Cardiac septum (tissue), 1 donor: ENCODE data around the gene NMNAT2. TPM values are rescaled to one million over a fixed set of nuclear protein-coding genes. Genes with fewer than 3 reads are reported as not detected.
"Not testable (repeated sequence)": the region's sequence is repeated elsewhere in the genome, so short reads cannot be mapped to it uniquely, and the experiment has no call there.

Experiments used
- DNase-seq: peaks from one replicate; pipeline ENCODE4 v3.0.0-alpha.2; 2020; ENCODE audit warnings: low spot score
- intact Hi-C: fragments of 100-400 bp; cut with DNase I; formaldehyde crosslinking; loops from one replicate; pipeline ENCODE4 v1.14.0; 2022
- total RNA-seq: library from RNA; stranded (reverse); fragmentation: NEBNext Ultra II Directional; extraction: Animal tissue kit (Norgen Biotek cat#: 25700); gene quantifications from one replicate; pipeline ENCODE4 v1.2.1, GENCODE V29; 2021
- donor health status: DM: no; HTN: no; CAD: no.

The NMNAT2 gene
- total RNA-seq, 1 donor from 2014 or later = 1.9 TPM

DNA sequence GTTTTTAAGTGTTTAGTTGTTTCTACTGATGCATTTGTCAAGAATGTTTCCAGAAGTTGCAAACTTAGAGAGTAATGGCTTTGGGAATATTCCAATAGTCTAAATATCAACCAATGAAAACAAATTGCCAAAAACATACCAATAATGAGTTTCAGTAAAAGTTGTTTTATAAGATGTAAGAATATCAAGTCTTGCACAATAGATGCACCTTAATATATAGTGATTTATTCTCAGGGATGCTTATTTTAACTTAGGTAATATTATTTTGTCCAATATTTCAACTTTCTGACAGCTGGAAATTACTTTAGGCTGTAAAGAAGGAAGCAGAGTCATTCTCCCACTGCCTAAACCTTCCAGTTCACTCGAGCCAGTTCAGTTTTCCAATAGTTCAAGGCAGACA lies 5.4 kb upstream of the NMNAT2 start:
- intact Hi-C loops = no loop called here

DNA sequence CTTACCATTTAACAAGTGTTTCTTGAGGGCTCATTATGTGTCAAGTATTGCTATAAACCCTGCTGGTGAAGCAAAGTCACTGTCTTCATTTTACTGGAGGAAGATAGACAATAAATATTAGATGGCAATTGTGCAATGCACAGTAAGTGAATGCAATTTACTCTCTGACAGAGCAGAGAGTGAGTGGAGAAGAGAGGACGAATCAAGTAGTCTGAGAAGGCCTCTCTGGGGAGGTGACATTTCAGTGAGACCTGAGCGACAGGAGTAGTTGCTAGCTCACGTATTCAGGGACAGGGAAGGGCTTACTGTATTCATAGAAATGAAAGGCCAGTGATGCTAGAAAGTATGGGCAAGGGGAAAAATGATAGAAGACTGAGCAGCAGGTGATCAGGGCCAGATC lies 1.2 kb upstream of the NMNAT2 start:
- DNase-seq = no peak
- intact Hi-C loops = no loop called here

More for the DNA sequence above, 5.4 kb upstream of the NMNAT2 start:
- DNase-seq = no peak

DNA sequence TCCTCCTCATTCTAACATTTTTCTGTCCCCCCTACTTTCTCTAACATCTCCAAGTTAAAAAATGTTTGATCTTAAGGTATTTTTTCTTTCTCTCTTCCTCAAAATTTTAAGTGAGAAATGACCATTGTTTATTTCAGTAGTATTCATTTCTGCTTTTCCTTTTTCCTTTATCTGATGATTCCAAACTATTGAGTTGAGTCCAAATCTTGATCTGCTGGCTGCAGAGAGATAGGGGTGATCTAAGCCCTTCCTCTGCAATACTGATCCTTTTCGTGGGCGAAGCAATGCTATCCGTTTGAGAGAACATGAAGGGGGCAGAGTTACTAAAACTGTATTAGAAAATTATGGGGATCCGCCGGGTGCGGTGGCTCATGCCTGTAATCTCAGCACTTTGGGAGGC lies 516 bp upstream of the NMNAT2 start:
- intact Hi-C loops = no loop called here
- no peak for DNase-seq

DNA sequence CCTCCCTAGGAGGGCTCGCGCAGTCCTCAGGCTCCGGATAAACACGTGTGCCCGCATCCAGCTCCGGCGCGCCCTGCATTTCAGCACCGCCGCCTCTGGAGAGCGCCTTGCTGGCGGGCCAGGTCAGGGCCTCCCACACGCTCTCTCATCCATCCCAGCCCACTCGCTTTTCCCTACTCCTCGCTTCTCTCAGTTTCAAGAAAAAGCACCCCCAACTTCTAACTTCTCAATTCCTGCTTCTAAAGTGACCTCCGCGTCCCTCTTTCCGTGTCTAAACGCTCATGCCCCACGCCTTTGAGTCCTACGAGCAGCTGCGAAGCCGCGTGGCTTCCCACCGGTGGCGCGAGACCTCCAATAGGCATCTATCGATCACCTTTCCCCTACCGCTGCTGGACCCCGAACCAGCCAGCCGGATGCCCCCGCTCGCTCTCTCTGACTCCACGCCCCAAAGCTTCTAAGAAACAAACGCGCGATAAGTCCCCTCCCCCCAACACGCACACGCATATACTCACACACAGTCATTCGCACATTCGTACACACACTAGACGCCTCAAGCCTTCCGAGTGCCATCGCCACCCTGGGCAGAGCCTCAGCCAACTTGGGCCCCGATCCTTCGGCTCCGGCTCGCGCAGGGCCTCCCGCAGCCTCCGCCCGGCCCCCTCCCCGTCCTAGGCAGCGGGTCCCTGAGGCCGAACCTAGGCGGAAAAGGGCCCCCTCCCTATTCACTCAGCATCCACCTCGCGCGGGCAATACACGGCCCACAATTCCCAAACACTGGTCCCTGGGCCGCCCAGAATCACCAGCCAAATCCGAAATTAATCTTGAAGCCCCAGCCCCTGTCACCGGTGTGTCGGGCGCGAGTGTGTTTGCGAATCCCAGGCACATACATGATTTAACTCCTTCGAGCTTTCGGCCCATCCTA lies 1.1 kb downstream of the NMNAT2 start:
- intact Hi-C loops = no loop called here

DNA sequence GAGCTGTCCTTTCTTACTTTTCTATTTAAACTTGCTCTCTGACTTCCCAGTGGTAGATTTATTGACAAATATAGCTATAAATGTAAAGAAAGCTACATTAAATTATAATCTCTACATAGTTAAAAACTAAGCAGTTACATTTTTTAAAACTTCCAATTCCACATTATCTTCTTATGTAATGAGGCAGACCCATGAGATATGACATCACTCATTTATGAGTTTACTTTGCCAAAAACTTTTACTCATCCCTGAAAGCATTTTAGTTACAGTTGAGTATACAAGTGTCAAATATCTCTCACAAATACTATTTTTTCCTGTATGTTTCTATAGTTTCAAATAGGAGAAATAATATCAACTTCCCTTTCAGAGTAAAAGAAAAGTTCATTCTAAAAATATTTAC lies 3.8 kb downstream of the NMNAT2 start:
- DNase-seq = no peak
- intact Hi-C loops = no loop called here

More for the DNA sequence above, 1.1 kb downstream of the NMNAT2 start:
- DNase-seq = peak; percentile 78

DNA sequence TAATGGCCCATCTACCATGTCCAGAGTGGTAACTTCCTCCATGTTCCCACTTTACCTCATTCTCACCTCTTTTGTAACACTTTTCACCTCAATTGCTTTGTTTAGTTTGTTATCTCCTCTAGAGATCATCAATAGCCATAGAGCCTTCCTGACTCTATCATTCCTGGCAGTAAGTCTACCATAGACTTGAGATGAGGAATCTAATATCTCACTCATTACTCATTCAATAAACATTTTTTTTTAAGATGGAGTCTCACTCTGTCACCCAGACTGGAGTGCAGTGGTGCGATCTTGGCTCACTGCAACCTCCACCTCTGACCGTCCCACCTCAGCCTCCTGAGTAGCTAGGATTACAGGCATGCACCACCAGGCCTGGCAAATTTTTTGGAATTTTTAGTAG lies 7.1 kb downstream of the NMNAT2 start:
- no peak for DNase-seq
- intact Hi-C loops = no loop called here

DNA sequence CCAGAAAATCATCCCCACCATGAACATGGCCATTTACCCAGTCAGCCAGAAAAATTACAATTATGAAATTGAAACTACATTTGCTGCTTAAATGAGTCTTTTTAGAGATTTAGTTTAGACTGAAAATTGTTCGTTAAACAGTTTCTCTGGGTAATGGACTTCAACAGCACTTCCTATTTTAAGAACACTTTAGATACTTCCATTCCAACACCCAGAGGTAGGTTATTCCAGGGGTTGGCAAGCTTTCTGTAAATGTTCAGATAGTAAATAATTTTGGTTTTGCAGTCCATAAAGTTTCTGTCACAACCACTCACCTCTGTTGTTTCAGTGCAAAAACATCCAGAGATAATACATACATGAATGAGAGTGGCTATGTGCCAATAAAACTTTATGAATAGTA lies 10.2 kb downstream of the NMNAT2 start:
- DNase-seq = no peak
- intact Hi-C loops = no loop called here

DNA sequence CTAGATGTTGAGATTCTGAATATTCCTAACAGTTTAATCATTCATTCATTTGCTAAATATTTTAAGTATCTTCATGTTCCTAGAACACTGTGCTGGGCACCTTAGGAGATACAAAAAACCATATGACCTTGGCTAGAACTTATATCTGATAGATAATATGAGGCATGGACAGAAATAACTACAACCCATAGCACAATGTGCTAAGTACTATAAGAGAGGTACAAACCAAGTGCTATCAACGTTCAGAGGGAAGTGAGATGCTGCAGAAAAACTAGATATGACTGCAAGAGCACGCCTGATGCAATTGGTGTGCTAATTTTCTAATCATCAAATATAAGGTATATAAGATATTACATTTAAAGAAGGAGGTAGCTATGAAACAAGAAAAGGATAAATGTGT lies 10.7 kb downstream of the NMNAT2 start:
- DNase-seq = no peak
- intact Hi-C loops = no loop called here

DNA sequence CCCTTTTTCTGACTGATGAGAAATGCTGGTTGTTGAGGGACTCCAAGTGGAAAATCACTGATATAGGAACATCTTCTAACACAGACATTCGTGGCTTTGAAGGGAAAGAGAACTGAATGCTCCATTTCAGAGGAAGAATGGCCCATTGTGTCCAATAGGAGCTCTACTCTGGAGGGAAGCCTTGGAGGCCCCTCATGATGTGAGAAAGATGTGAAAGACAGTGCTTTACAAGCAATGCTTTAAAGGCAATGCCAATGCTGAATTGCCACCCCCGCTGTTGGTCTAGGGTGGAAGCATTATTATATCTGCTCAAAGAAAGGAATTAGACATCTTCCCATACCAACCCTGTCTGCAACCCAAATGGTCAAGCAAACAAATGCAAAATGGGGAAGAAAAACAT lies 13.7 kb downstream of the NMNAT2 start:
- no peak for DNase-seq
- intact Hi-C loops = no loop called here

DNA sequence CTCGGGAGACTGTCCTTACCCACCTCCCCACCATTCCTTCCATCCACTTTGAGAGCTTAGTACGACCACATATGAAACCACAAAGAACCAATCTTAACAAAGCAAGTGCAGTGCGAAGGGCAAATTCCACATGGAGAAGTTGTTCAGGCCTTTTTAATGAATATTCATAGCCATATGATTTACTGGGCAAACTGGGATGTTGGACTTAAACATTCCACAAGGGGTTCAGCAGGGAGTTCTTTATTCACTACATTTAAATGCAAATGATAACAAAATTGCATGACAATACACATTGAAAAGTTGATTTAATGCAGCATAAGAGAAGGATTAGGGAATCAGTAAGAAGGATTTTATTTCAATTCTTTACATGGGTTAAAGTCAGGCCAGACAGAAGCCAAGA lies 14.7 kb downstream of the NMNAT2 start:
- DNase-seq = no peak
- intact Hi-C loops = no loop called here

DNA sequence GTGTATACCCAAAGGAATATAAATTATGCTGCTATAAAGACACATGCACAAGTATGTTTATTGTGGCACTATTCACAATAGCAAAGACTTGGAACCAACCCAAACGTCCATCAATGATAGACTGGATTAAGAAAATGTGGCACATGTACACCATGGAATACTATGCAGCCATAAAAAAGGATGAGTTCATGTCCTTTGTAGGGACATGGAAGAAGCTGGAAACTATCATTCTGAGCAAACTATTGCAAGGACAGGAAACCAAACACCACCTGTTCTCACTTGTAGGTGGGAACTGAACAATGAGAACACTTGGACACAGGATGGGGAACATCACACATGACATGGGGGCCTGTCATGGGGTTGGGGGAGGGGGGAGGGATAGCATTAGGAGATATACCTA lies 16.6 kb downstream of the NMNAT2 start:
- not testable (repeated sequence) for DNase-seq

DNA sequence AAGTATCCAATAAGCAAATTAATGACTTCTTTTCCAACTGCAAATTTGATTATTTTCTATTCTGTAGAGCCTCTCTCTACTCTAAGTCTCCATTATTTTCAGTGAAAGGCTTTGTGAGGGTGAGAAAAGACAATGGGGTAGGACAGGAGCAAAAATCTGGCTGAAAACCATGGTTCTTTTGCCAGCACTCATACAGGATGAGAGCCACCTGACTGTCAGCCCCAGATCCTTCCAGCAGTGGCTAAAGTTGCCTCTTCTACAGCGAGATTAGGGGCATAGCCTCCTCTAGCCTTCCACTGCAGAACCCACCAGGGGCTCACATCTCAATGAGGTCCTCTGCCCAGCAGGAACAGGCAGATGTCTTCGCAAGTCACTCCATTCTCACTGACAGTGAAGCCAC lies 23.7 kb downstream of the NMNAT2 start:
- DNase-seq = no peak
- intact Hi-C loops = no loop called here

More for the DNA sequence above, 16.6 kb downstream of the NMNAT2 start:
- intact Hi-C loops = not testable (repeated sequence)

DNA sequence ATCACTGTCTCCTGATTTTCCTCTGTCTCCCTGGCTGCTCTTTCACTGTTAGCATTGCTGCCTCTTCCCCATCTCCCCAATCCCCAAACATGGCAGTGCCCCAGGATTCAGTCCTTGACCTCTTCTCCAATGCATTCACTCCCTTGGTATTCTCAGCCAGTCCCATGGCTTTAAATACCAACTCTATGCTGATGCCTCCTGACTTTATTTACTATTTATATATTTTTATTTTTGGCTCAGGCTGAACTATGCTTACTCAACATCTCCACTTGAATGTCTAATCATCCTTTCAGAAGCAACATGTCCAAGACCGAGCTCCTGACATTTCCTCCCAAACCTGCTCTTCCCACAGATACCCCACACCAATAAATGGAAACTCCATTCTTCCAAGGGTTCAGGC lies 26.3 kb downstream of the NMNAT2 start:
- no peak for DNase-seq
- intact Hi-C loops = no loop called here

DNA sequence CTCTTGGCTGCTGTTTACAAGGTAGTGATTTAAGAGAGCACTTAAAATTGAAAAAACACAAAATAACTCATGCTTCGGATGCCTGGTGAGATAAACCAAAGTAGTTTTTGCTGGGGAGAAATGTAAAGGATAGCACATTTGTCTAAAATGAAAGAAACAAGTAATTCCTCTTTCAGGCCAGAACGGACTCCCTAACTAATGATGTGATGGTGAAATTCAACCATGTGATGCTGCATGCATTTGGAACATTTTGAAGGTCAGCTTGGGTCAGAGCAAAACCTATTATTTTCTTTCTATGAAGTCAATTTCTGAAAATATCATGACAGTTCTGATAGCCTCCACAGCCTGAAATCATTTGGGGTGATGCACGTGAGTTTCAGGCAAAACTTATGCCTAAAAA lies 27.6 kb downstream of the NMNAT2 start:
- intact Hi-C loops = no loop called here
- DNase-seq = no peak

DNA sequence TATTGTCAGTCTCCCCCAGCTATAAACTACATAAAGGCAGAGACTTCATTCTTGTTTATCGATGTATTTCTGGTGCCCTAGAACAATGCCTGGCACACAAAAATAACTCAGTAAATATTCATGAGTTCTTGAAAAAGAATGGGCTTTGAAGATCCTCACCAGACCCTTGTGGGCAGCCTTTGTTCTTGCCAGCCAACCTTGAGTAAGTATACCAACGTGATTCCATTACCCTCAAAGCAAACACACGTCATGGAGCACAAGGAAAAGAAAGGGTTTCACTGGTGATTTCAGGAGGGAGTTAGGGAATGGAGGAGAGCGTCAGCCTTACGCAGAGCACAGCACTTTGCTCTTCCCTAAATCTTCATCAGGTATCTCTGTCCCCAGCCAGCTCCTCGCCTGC lies 29.4 kb downstream of the NMNAT2 start:
- intact Hi-C loops = no loop called here
- no peak for DNase-seq

DNA sequence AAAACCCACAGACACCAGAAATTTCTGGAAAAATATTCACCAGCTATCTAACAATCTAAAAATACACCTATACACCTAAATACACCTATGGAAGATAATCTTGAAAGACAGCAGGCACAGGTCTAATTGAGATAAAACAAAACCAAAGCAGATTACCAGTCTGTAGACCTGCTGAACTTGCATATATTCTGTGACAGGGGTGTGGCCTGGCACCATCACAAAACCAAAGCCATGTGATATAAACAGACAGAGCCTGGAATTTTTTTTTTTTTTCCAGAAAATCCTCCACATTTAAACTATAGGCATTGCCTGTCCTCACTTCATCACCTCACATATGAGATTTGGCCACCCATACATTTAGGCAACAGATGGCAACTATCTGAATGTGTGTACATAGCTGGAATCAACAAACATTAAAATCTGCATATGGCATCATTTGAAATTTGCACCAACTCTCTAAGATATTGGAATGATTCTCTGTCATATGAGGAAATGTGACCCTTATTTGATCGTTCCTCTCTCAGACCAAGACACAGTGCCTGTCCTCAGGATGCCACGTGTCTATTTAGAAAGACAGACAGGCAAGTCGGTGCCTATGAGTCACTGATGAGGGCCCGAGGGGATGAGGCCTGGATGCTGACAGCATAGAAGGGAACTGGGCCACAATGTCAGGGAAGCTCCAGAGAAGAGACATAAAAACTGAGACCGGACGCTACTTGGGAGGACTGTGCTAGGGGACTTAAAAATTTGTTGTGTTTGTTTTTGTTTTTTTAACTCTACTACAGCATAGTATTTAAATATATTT lies 32.6 kb downstream of the NMNAT2 start:
- DNase-seq = no peak
- intact Hi-C loops = no loop called here

DNA sequence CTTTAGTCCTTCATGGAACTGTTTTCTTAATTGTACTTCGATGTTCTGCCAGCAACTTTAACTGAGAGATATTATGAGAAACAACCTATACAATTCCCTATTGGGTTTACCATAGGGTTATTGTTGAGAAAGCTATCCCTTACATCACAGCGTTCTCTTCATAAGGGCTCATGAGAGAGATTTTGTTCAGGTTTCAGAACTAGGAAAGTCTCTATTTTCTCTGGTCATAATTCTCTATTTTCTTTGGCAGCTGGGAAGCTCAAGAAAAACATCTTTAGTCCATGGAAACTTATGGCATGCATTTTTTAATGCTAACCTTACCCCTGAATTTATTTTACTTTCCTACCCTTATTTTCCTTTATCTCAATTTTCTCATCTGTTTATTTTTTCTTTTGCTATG lies 38.2 kb downstream of the NMNAT2 start:
- intact Hi-C loops = no loop called here

DNA sequence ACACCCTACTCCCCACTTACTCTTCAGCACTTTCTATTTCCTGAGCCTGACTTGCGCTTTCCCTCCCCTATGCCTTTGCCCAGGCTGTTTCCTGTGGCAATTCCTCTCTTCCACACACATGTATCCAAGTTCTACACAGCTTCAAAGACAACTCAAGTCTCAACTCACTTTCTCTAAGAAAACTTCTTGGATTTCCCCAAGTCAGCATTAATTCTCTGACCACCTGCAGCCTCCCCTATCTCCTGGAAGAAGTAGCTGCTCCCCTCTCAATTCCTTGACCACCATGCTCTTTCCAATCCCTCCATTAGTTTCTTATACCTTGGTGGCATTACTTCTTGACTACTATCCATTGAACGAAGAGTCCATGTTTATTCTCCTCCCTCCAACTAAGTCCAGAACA lies 42.8 kb downstream of the NMNAT2 start:
- DNase-seq = no peak
- intact Hi-C loops = no loop called here

More for the DNA sequence above, 38.2 kb downstream of the NMNAT2 start:
- no peak for DNase-seq

DNA sequence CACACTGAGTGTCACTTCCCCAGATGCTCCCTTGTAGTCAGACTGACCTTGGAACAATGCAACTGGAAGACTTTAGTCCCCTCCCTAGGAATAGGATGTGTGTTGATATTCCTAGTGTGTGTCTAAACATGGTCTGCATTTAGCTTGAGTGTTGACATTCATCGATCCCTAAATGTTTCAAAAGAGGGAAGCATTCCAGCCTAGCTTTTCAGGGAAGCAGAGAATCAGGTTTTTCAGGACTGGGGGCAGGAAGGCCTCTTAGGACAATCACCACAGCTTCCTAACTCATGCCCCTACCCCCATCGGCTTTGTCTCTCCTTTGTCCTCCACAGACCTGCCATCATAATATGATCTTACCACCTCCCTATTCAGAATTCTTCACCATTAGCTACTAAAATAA lies 43.4 kb downstream of the NMNAT2 start:
- intact Hi-C loops = no loop called here
- DNase-seq = no peak

DNA sequence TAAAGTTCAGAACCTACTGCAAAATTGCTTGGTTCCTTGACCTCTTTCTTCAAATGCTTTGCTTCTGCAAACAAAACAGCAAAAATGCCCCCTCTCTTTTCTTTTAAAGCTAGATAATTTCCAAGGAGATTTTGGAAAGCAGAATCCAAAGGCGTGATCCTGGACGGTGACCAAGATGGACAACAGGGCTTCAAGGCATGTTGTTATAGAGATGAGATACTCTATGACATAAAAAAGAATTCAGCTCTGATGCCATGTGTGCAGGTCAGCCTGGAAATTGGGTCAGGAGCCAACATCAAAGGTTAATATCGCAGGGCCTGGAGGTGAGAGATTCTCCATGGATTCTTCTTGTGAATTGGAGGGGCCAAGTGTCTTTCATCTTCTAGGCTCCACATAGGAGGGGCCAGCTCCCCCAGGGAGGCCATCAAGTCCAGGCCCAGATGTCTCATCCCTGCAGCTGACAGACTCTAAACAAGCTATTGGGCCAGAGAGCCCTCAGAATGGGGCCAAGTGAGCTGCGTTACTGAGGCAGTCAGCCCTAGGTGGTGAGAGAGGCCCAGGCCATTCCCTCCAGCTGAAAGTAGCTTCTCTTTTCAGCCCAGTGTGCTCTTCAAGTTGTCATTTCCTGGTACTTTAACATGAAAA lies 45.5 kb downstream of the NMNAT2 start:
- intact Hi-C loops = no loop called here
- DNase-seq = no peak
